ENCODE results near the gene MAML2.

MAML2 gene

DNA sequence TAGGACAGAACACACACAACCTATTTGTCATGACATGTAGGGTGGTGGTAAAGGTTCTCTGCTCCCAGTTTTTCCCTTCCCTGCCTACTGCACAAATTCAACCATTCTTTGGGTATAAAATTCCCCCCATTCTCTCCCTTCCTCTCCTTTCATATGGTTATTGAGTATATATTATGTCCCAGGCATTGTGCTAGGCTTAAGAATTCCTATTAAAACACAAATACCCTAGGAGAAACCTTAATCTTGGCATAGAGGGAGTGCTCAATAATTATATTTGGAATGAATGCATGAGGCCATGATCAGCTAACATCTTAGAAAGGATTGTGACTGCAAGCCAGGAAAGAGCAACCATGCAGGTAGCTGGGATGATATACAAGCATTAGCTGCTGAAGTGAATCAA, 298.7 kb downstream of the MAML2 start:
- TF ChIP-seq, protein P1, sequence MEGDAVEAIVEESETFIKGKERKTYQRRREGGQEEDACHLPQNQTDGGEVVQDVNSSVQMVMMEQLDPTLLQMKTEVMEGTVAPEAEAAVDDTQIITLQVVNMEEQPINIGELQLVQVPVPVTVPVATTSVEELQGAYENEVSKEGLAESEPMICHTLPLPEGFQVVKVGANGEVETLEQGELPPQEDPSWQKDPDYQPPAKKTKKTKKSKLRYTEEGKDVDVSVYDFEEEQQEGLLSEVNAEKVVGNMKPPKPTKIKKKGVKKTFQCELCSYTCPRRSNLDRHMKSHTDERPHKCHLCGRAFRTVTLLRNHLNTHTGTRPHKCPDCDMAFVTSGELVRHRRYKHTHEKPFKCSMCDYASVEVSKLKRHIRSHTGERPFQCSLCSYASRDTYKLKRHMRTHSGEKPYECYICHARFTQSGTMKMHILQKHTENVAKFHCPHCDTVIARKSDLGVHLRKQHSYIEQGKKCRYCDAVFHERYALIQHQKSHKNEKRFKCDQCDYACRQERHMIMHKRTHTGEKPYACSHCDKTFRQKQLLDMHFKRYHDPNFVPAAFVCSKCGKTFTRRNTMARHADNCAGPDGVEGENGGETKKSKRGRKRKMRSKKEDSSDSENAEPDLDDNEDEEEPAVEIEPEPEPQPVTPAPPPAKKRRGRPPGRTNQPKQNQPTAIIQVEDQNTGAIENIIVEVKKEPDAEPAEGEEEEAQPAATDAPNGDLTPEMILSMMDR (IDR thresholded peaks at IDR 0.05; ENCODE audit: insufficient read depth, low read depth, low read length, missing control alignments) = no peak
- no peak overlapping the region for H3K4me3 ChIP-seq (ENCODE audit: low read length)
- DNase-seq (ENCODE audit: low read depth) = no peak

DNA sequence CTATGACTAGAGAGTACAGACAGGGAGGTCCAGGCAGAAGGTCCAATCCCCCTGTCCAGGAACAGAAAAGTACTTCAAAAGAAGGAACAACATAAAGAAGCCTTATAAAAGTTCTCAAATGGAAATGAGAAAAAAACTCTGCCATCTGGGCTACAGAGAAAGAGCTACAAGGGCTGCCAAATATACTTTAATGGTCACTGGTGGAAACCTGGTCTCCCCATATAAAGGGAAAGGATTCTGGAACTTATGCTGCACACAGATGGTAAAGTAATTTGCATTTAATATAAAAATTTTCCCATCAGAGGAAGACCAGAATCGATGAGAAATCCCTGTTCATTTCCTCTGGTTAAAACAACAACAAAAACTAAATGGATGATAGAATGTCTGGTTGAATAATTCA, 299.7 kb downstream of the MAML2 start:
- H3K4me3 ChIP-seq (ENCODE audit: low read length) = no peak overlapping the region
- TF ChIP-seq, protein P1 (IDR thresholded peaks at IDR 0.05; ENCODE audit: insufficient read depth, low read depth, low read length, missing control alignments) = no peak
- no peak for DNase-seq (ENCODE audit: low read depth)

DNA sequence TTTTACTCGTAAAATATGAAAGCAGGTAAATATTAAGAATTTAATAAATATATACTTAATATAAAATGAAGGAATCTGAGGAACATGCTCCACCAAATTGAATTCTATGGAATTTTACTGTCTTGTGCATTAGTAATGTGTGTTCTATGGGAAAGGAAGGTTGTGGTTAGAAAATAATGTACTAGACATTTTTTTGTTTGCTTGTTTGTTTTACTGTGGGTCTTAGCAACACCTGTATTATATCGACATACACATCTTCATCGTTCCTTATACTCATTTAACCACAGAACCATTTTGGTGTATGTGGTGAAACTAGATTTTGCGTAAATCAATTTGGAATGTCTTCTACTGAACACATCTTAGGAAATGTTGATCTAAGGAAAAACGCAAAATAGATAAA, 304.9 kb downstream of the MAML2 start:
- no peak overlapping the region for H3K4me3 ChIP-seq (ENCODE audit: low read length)
- TF ChIP-seq, protein P1 (IDR thresholded peaks at IDR 0.05; ENCODE audit: insufficient read depth, low read depth, low read length, missing control alignments) = no peak
- peak; percentile 40 for DNase-seq (ENCODE audit: low read depth)

DNA sequence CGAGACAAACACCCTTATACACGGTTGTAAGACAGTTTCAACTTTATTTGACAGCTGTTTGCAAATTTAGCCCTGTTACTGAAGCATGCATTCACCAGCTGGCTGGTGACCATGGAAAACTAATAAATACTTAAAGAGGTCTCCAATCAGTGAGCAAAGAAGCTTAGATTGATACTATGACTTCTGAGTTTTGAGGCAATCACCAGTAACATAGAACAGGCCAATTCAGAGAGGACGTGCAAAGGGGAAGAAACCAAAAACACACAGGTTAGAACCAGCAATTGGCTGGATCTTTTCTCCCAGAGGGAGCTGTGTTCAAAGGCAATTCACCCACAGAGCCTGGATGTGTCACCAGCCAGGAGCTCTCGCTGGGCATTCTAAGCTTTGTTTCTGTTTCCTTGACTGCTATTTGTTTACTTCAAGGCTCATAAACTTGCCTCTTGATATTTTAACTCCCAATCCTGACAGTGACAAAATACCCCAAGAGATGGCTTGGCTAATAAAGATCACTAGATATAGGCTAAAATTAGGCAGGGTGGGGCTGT, 305.5 kb downstream of the MAML2 start:
- TF ChIP-seq, protein P1 (IDR thresholded peaks at IDR 0.05; ENCODE audit: insufficient read depth, low read depth, low read length, missing control alignments) = peak; percentile 32
- H3K4me3 ChIP-seq (ENCODE audit: low read length) = peak overlapping the region; percentile 18
- peak; percentile 67 for DNase-seq (ENCODE audit: low read depth)

DNA sequence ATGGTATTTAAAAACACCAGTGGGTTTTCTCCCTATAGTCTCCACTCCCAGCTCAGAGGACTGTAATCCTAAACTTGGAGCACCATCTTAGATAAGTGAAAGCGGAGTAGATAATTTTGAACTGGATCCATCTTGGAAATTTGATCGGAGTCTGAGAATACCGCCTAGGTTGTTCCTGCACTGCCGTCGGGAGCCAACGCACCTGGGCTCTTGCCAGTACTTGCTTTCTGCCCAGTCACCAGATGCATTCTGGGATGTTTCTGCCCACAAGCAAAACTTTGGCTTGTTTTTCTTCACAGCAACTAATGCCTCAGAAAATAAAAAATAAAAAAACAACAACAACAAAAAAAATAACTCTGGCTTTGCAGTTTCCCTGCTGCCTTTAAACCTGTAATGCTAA, 306.1 kb downstream of the MAML2 start:
- DNase-seq (ENCODE audit: low read depth) = peak; percentile 44
- TF ChIP-seq, protein P1 (IDR thresholded peaks at IDR 0.05; ENCODE audit: insufficient read depth, low read depth, low read length, missing control alignments) = no peak
- H3K4me3 ChIP-seq (ENCODE audit: low read length) = no peak overlapping the region

DNA sequence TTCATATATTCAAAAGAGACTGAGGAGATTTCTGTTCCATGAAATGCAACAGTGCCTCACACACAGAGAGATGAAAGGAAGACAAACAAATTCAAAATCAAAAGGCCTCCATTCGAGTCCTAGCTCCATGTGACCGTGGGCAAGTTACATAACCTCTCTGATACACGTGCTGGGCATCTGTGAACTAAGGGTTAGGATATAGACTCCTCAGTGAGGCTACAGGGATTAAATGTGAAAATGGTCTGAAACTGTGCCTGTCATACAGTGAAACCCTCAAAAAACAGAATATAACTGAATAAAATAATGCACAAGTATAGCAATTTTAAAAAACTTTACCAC, 307.3 kb downstream of the MAML2 start:
- no peak for DNase-seq (ENCODE audit: low read depth)
- no peak overlapping the region for H3K4me3 ChIP-seq (ENCODE audit: low read length)
- TF ChIP-seq, protein P1 (IDR thresholded peaks at IDR 0.05; ENCODE audit: insufficient read depth, low read depth, low read length, missing control alignments) = no peak

DNA sequence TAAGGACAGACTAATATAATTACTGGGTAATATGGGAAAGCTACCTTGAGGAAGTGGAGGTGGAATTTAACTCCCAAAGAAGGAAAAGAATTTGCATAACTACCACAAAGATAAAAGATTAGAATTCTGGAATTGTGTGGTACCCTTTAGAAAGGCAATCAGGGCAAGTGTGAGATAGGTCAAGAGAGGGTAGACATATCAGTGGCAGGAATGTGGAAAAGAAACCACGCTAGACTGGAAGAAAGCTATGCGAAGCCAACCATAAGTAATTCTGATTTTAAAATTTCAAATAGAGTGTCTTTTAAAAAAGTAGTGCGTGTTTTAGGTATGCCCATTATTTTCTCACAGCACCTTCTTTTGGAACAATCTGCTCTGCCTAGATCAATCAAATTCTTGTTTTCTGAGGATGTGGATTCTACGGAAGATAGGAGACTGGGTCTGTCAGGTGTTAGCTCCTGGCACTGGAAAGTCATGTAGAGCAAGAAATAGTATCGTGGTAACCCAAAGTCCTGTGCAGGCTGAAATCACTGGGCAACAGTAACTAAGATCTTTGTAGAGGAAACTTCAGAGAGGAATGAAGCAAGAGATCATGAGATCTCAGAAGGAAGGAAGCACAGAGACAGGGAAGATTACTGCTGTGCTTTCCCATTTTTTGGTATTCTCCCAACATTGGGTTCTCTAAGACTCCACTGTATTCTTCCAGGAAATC, 307.8 kb downstream of the MAML2 start:
- DNase-seq (ENCODE audit: low read depth) = no peak
- TF ChIP-seq, protein P1 (IDR thresholded peaks at IDR 0.05; ENCODE audit: insufficient read depth, low read depth, low read length, missing control alignments) = no peak

More for the DNA sequence above, 307.8 kb downstream of the MAML2 start:
- no peak overlapping the region for H3K4me3 ChIP-seq (ENCODE audit: low read length)
